ENCODE data around the gene SNX33. TPM values are rescaled to one million over a fixed set of nuclear protein-coding genes. Genes with fewer than 3 reads are reported as not detected.

The SNX33 gene
- total and polyA plus RNA-seq, 2 of the 13 experiments (the other 11 are each of a cell fraction or from before 2014, with no cell fraction given): 11.0 to 11.6 TPM

DNA sequence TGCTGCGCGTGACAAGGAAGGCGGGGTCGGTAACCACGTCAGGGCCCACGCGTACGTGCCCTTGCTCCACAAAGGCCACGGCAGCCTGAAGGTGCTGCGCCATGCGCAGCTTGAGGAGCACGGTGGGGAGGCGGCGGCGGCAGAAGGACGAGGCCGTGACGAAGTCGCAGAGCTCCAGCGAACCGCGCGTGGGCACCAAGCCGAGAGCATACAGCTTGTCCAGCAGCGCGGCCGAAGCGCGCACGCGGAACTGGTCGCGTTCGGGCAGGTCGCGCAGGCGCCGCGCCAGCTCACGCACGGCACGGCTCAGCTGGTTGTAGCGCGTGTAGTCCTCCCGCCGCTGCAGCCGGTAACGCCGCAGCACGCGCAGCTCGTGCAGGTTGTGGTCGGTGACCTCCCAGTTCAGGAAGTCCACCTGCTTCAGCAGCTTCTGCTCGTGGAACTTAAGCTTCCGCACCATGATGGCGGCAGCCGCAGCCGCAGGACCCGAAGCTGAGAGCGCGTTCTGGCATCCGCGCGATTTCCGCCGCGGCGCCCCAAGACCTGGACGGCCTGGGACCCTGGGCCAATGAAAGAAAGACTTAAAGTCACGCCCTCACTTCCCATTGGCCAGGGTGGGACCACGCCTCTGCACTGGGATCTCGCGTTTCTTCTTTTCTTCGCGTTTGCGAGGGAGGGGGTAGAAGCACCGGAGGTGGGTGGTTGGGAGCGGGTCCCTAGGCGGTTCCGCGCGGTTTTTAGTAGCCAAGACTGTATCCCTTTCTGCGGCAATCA lies 7.8 kb upstream of the SNX33 start, which contains the start of gene IMP3 (continued):
- 0 out of 2 replicates have a peak, but pooled peaks have one; percentile 47 for TF ChIP-seq PRMT3 (CRISPR knock-in tag; IDR thresholded peaks at IDR 0.05; ENCODE audit: borderline replicate concordance, low read depth)
- TF ChIP-seq, protein P1, sequence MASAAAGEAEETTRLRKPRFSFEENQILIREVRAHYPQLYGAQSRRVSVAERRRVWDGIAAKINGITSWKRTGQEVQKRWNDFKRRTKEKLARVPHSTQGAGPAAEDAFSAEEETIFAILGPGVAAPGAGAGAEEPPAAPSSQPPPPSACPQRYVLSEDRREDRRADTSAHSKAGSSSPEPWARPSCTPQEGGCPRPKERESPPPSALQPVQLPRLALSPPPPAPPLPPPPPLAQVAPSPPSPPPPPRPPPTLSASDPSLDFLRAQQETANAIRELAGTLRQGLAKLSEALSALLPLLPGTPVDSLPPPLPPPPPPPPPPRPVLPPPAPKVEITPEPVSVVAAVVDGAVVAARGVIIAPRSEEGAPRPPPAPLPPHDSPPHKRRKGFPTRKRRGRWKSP (CRISPR knock-in tag; IDR thresholded peaks at IDR 0.05): peak; percentile 93
- TF ChIP-seq CBX1 (IDR thresholded peaks at IDR 0.05; ENCODE audit: low read depth): peak; percentile 49
- TF ChIP-seq, protein P2, sequence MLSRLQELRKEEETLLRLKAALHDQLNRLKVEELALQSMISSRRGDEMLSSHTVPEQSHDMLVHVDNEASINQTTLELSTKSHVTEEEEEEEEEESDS (CRISPR knock-in tag; IDR thresholded peaks at IDR 0.05; ENCODE audit: borderline replicate concordance): peak; percentile 92; the same call in 1 of the 2 replicates
- TF ChIP-seq RFX3 (CRISPR knock-in tag; IDR thresholded peaks at IDR 0.05): no peak
- TF ChIP-seq ZMYM2 (CRISPR knock-in tag; IDR thresholded peaks at IDR 0.05): peak; percentile 79; the same call in 1 of the 2 replicates
- TF ChIP-seq, protein P3, sequence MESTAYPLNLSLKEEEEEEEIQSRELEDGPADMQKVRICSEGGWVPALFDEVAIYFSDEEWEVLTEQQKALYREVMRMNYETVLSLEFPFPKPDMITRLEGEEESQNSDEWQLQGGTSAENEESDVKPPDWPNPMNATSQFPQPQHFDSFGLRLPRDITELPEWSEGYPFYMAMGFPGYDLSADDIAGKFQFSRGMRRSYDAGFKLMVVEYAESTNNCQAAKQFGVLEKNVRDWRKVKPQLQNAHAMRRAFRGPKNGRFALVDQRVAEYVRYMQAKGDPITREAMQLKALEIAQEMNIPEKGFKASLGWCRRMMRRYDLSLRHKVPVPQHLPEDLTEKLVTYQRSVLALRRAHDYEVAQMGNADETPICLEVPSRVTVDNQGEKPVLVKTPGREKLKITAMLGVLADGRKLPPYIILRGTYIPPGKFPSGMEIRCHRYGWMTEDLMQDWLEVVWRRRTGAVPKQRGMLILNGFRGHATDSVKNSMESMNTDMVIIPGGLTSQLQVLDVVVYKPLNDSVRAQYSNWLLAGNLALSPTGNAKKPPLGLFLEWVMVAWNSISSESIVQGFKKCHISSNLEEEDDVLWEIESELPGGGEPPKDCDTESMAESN (CRISPR knock-in tag; conservative IDR thresholded peaks at IDR 0.05): peak; percentile 82; the same call in 1 of the 2 replicates
- peak; percentile 93 for TF ChIP-seq YY1 (IDR thresholded peaks at IDR 0.05; ENCODE audit: insufficient read depth, insufficient replicate concordance, low read depth, low read length)
- peak; percentile 80; the same call in 1 of the 2 replicates for TF ChIP-seq HES4 (CRISPR knock-in tag; IDR thresholded peaks at IDR 0.05; ENCODE audit: borderline replicate concordance)
- peak; percentile 96 for TF ChIP-seq CHD2 (IDR thresholded peaks at IDR 0.05; ENCODE audit: low read depth, low read length)
- peak; percentile 70; the same call in 1 of the 2 replicates for TF ChIP-seq GATA4 (IDR thresholded peaks at IDR 0.05; ENCODE audit: borderline replicate concordance, low read depth)
- TF ChIP-seq ZFY (CRISPR knock-in tag; IDR thresholded peaks at IDR 0.05): peak; percentile 82
- TF ChIP-seq RXRB (CRISPR knock-in tag; IDR thresholded peaks at IDR 0.05; ENCODE audit: borderline replicate concordance): no peak; the same call in 1 of the 2 replicates
- TF ChIP-seq MED8 (CRISPR knock-in tag; IDR thresholded peaks at IDR 0.05; ENCODE audit: insufficient replicate concordance): peak; percentile 32
- peak; percentile 87; the same call in 1 of the 2 replicates for TF ChIP-seq NCOA1 (CRISPR knock-in tag; IDR thresholded peaks at IDR 0.05)
- no peak; the same call in 1 of the 2 replicates for TF ChIP-seq CHD4 (IDR thresholded peaks at IDR 0.05; ENCODE audit: borderline replicate concordance, low read length)
- TF ChIP-seq, protein P4, sequence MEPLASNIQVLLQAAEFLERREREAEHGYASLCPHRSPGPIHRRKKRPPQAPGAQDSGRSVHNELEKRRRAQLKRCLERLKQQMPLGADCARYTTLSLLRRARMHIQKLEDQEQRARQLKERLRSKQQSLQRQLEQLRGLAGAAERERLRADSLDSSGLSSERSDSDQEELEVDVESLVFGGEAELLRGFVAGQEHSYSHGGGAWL (CRISPR knock-in tag; IDR thresholded peaks at IDR 0.05): peak; percentile 92; the same call in 1 of the 2 replicates
- peak; percentile 46 for TF ChIP-seq ZNF7 (CRISPR knock-in tag; IDR thresholded peaks at IDR 0.05)
- TF ChIP-seq HDAC1 (CRISPR knock-in tag; IDR thresholded peaks at IDR 0.05): peak; percentile 93
- TF ChIP-seq, protein P5, sequence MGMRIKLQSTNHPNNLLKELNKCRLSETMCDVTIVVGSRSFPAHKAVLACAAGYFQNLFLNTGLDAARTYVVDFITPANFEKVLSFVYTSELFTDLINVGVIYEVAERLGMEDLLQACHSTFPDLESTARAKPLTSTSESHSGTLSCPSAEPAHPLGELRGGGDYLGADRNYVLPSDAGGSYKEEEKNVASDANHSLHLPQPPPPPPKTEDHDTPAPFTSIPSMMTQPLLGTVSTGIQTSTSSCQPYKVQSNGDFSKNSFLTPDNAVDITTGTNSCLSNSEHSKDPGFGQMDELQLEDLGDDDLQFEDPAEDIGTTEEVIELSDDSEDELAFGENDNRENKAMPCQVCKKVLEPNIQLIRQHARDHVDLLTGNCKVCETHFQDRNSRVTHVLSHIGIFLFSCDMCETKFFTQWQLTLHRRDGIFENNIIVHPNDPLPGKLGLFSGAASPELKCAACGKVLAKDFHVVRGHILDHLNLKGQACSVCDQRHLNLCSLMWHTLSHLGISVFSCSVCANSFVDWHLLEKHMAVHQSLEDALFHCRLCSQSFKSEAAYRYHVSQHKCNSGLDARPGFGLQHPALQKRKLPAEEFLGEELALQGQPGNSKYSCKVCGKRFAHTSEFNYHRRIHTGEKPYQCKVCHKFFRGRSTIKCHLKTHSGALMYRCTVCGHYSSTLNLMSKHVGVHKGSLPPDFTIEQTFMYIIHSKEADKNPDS (CRISPR knock-in tag; IDR thresholded peaks at IDR 0.05): no peak; the same call in 1 of the 2 replicates
- TF ChIP-seq HNF4A (CRISPR knock-in tag; IDR thresholded peaks at IDR 0.05): peak; percentile 86
- peak; percentile 54; the same call in 1 of the 2 replicates for TF ChIP-seq ZNF841 (CRISPR knock-in tag; IDR thresholded peaks at IDR 0.05; ENCODE audit: borderline replicate concordance)
- TF ChIP-seq CBX2 (IDR thresholded peaks at IDR 0.05; ENCODE audit: low read depth, low read length): no peak
- no peak for TF ChIP-seq CBX2 (CRISPR knock-in tag; IDR thresholded peaks at IDR 0.05; ENCODE audit: low read depth)
- TF ChIP-seq ARNT2 (CRISPR knock-in tag; IDR thresholded peaks at IDR 0.05; ENCODE audit: low read depth): peak; percentile 86
